ENCODE results near the gene CCNK.
A peak's percentile ranks its signal among the peaks of the same experiment; 100 is the strongest.

Gene CCNK

GRCh38 chr14:99473458-99473857 is 7.8 kb upstream of the CCNK start:
- H3K4me1 Mint-ChIP-seq: peaks cover 49% of the 10 kb centered on the region
- no peaks in the 10 kb centered on the region for H3K9me3 Mint-ChIP-seq
- H3K36me3 Mint-ChIP-seq (ENCODE audit: low read depth): no peaks in the 10 kb centered on the region
- H3K4me3 Mint-ChIP-seq: no peak overlapping the region
- H3K27me3 Mint-ChIP-seq (ENCODE audit: low read depth, poor library complexity): peaks cover 5% of the 10 kb centered on the region
- no peak overlapping the region for H3K27ac Mint-ChIP-seq
- no peak for TF ChIP-seq CTCF (IDR thresholded peaks at IDR 0.05)
- no peak for DNase-seq

GRCh38 chr14:99475179-99475578 is 6.0 kb upstream of the CCNK start:
- Mint-ChIP-seq H3K4me1 (peaks cover 45% of the 10 kb centered on the region), H3K9me3 (no peaks in the 10 kb centered on the region), H3K27me3 (ENCODE audit: low read depth, poor library complexity) (peaks cover 5% of the 10 kb centered on the region), H3K4me3 (no peak overlapping the region), H3K27ac (no peak overlapping the region), H3K36me3 (ENCODE audit: low read depth) (no peaks in the 10 kb centered on the region)
- TF ChIP-seq CTCF (IDR thresholded peaks at IDR 0.05): no peak
- no peak for DNase-seq

- no peak for DNase-seq
- H3K4me1 Mint-ChIP-seq: peaks cover 40% of the 10 kb centered on the region
- H3K27me3 Mint-ChIP-seq (ENCODE audit: low read depth, poor library complexity): peaks cover 5% of the 10 kb centered on the region
- H3K9me3 Mint-ChIP-seq: no peaks in the 10 kb centered on the region
- no peaks in the 10 kb centered on the region for H3K36me3 Mint-ChIP-seq (ENCODE audit: low read depth)
- H3K27ac Mint-ChIP-seq: no peak overlapping the region
- no peak for TF ChIP-seq CTCF (IDR thresholded peaks at IDR 0.05)
- H3K4me3 Mint-ChIP-seq: no peak overlapping the region
Measured at GRCh38 chr14:99475660-99476059, 5.5 kb upstream of the CCNK start.

- H3K27me3 Mint-ChIP-seq (ENCODE audit: low read depth, poor library complexity): peaks cover 11% of the 10 kb centered on the region
- no peak overlapping the region for H3K27ac Mint-ChIP-seq
- H3K4me1 Mint-ChIP-seq: peaks cover 41% of the 10 kb centered on the region
- no peak for TF ChIP-seq CTCF (IDR thresholded peaks at IDR 0.05)
- no peaks in the 10 kb centered on the region for H3K36me3 Mint-ChIP-seq (ENCODE audit: low read depth)
- no peak for DNase-seq
- H3K4me3 Mint-ChIP-seq: no peak overlapping the region
- H3K9me3 Mint-ChIP-seq: no peaks in the 10 kb centered on the region
Measured at GRCh38 chr14:99476864-99477263, 4.3 kb upstream of the CCNK start.

GRCh38 chr14:99478128-99478527 is 3.1 kb upstream of the CCNK start:
- no peak for TF ChIP-seq CTCF (IDR thresholded peaks at IDR 0.05)
- H3K27ac Mint-ChIP-seq: peak overlapping the region; percentile 45
- no peak for DNase-seq
- H3K4me1 Mint-ChIP-seq: peaks cover 53% of the 10 kb centered on the region
- no peaks in the 10 kb centered on the region for H3K36me3 Mint-ChIP-seq (ENCODE audit: low read depth)
- H3K27me3 Mint-ChIP-seq (ENCODE audit: low read depth, poor library complexity): peaks cover 11% of the 10 kb centered on the region
- H3K9me3 Mint-ChIP-seq: no peaks in the 10 kb centered on the region
- H3K4me3 Mint-ChIP-seq: peak overlapping the region; percentile 85

GRCh38 chr14:99479160-99479905 is 1.9 kb upstream of the CCNK start:
- TF ChIP-seq CTCF (IDR thresholded peaks at IDR 0.05): no peak
- H3K9me3 Mint-ChIP-seq: no peaks in the 10 kb centered on the region
- H3K27me3 Mint-ChIP-seq (ENCODE audit: low read depth, poor library complexity): peaks cover 11% of the 10 kb centered on the region
- H3K36me3 Mint-ChIP-seq (ENCODE audit: low read depth): no peaks in the 10 kb centered on the region
- H3K27ac Mint-ChIP-seq: peak overlapping the region; percentile 96
- no peak for DNase-seq
- peak overlapping the region; percentile 85 for H3K4me3 Mint-ChIP-seq
- H3K4me1 Mint-ChIP-seq: peaks cover 60% of the 10 kb centered on the region
